ENCODE measurements around the gene SLC35A3. TPM values are rescaled to one million over a fixed set of nuclear protein-coding genes. Genes with fewer than 3 reads are reported as not detected.

Gene SLC35A3
- total and polyA plus RNA-seq, 8 donors, result 5.7 to 206 (median 57.0) TPM

DNA sequence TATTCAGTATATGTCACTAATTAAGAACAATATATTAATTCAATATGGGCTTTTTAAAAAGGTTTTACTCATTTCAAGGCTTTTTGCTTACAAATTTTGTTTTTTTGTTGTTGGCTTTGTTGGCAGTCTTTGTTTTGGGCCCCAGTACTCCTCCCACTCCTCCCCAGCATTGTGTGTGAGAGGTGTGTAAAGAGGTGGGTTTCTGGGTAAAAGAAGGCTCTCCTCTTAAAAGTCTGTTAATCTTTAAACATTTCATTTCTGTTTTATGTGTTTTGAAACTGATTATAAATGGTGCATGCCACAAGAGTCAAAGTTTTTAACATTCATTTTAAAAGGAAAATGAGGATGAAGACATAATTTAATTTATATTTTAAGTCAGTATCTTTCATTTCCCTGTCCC, 83.3 kb downstream of the SLC35A3 start:
- Histone ChIP-seq H3K9me3 (no peaks in the 10 kb centered on the region), H3K4me3 (no peak overlapping the region), H3K36me3 (peaks cover 0 to 36% (median 29%) of the 10 kb centered on the region in 4 donors), H3K27ac (no peak overlapping the region), H3K4me1 (peaks cover 0 to 43% (median 16%) of the 10 kb centered on the region in 4 donors), H3K27me3 (no peaks in the 10 kb centered on the region)
- DNase-seq, result no peak
- intact Hi-C loops (cut with DNase I; ENCODE audit: low total_unique reads), result no loop called here
- TF ChIP-seq POLR2A (IDR thresholded peaks at IDR 0.05) (no peak), EP300 (IDR thresholded peaks at IDR 0.05) (no peak), POLR2AphosphoS5 (IDR thresholded peaks at IDR 0.05) (no peak)
- TF ChIP-seq, protein P1, sequence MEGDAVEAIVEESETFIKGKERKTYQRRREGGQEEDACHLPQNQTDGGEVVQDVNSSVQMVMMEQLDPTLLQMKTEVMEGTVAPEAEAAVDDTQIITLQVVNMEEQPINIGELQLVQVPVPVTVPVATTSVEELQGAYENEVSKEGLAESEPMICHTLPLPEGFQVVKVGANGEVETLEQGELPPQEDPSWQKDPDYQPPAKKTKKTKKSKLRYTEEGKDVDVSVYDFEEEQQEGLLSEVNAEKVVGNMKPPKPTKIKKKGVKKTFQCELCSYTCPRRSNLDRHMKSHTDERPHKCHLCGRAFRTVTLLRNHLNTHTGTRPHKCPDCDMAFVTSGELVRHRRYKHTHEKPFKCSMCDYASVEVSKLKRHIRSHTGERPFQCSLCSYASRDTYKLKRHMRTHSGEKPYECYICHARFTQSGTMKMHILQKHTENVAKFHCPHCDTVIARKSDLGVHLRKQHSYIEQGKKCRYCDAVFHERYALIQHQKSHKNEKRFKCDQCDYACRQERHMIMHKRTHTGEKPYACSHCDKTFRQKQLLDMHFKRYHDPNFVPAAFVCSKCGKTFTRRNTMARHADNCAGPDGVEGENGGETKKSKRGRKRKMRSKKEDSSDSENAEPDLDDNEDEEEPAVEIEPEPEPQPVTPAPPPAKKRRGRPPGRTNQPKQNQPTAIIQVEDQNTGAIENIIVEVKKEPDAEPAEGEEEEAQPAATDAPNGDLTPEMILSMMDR (IDR thresholded peaks at IDR 0.05), result no peak

DNA sequence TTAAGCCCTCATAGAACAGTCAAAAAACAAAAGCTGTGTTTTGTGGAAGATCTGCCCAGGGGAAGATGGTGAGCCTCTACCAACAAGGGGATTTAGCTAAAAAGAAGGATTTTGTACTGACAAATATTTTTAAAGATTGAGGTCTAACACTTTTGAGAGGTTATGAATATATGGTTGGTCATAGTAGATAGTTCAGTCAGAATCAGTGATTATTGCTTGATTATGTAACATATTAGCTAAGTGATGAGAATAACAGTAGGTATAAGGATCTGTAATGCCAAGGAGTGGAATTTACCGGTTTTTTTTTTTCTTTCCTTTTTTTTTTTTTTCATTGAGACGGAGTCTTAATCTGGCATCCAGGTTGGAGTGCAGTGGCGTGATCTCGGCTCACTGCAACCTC, 83.9 kb downstream of the SLC35A3 start:
- intact Hi-C loops (cut with DNase I; ENCODE audit: low total_unique reads), result no loop called here

GRCh38 chr1:100061681-100062080, 91.9 kb downstream of the SLC35A3 start:
- H3K36me3 ChIP-seq, result peaks cover 24 to 84% (median 78%) of the 10 kb centered on the region in 4 donors
- DNase-seq, result no peak
- H3K27me3 ChIP-seq, result no peaks in the 10 kb centered on the region
- no peaks in the 10 kb centered on the region for H3K9me3 ChIP-seq
- WGBS, 5 donors, result 95 to 97% (median 97%) methylated on average over 3 of the region's 3 CpGs
- TF ChIP-seq POLR2AphosphoS5 (IDR thresholded peaks at IDR 0.05), result no peak
- TF ChIP-seq, protein P1 (IDR thresholded peaks at IDR 0.05), result no peak
- TF ChIP-seq POLR2A (IDR thresholded peaks at IDR 0.05), result no peak
- no peak for TF ChIP-seq EP300 (IDR thresholded peaks at IDR 0.05)
- no peak overlapping the region for H3K27ac ChIP-seq
- peaks cover 0 to 21% (median 6%) of the 10 kb centered on the region in 4 donors for H3K4me1 ChIP-seq
- H3K4me3 ChIP-seq, result no peak overlapping the region
- intact Hi-C loops (cut with DNase I; ENCODE audit: low total_unique reads), result no loop called here

More for the DNA sequence above, 83.9 kb downstream of the SLC35A3 start:
- TF ChIP-seq POLR2AphosphoS5 (IDR thresholded peaks at IDR 0.05) (no peak), EP300 (IDR thresholded peaks at IDR 0.05) (no peak), POLR2A (IDR thresholded peaks at IDR 0.05) (no peak)
- TF ChIP-seq, protein P1 (IDR thresholded peaks at IDR 0.05), result no peak
- H3K27me3 ChIP-seq, result no peaks in the 10 kb centered on the region
- no peaks in the 10 kb centered on the region for H3K9me3 ChIP-seq
- no peak for DNase-seq
- H3K36me3 ChIP-seq, result peaks cover 0 to 38% (median 31%) of the 10 kb centered on the region in 4 donors
- no peak overlapping the region for H3K27ac ChIP-seq
- H3K4me1 ChIP-seq, result peaks cover 0 to 37% (median 13%) of the 10 kb centered on the region in 4 donors
- H3K4me3 ChIP-seq, result no peak overlapping the region
- WGBS, 5 donors, result 93 to 98% (median 95%) methylated on average over 4 of the region's 4 CpGs

DNA sequence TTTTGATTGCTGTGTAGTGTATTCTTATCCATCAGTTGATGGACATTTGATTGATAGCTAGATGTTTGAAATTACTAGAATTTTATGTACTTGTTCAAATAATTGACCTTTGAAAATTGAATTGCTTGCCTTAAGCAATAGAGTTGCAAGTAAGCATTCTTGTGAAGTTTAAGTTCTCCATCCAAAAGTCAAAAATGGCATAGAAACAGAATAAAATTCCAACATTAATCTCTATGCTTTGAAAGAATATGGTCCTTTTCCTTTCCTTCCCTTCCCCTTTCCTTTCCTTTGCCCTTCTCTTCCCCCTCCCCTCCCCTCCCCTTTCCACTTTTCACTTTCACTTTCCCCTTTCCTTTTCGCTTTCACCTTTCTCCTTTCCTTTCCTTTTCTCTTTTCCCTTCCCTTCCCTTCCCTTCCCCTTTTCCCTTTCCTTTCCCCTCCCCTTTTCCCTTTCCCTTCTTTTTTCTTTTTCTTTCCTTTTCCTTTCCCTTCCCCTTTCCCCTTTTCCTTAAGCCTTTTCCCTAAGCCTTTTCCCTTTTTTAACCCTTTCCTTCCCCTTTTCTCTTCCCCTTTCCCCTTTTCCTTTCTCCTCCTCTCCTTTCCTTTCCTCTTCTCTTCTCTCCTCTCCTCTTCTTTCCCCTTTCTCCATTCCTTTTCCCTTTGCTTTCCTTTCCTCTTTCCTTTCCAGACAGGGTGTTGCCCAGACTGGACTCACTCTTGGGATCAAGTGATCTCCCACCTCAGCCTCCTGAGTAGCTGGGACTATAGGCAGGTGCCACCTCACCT, 95.6 kb downstream of the SLC35A3 start:
- intact Hi-C loops (cut with DNase I; ENCODE audit: low total_unique reads), result no loop called here
- Histone ChIP-seq H3K9me3 (no peaks in the 10 kb centered on the region), H3K27ac (peak overlapping the region in 1 of 5 donors; percentile 44), H3K4me3 (no peak overlapping the region), H3K4me1 (peaks cover 0 to 14% (median 6%) of the 10 kb centered on the region in 4 donors), H3K36me3 (peaks cover 47 to 87% (median 85%) of the 10 kb centered on the region in 4 donors), H3K27me3 (no peaks in the 10 kb centered on the region)
- no peak for DNase-seq
- 78 to 100% (median 83%) methylated on average over 1 of the region's 1 CpG for WGBS, 5 donors
- no peak for TF ChIP-seq POLR2AphosphoS5 (IDR thresholded peaks at IDR 0.05)
- no peak for TF ChIP-seq EP300 (IDR thresholded peaks at IDR 0.05)
- TF ChIP-seq POLR2A (IDR thresholded peaks at IDR 0.05), result no peak
- TF ChIP-seq, protein P1 (IDR thresholded peaks at IDR 0.05), result no peak

Data from stomach (tissue), 9 donors.